NK-92 treated with Interleukin-12 subunit alpha and Interleukin-12 subunit beta, amount 100 ng/mL, for 24 hours (cell line): ENCODE measurements around the gene MOXD1.

Source experiments
- DNase-seq: peaks from one replicate; lab custom pipeline; 2025; lab: John Stamatoyannopoulos, UW

The MOXD1 gene

GRCh38 chr6:132399376-132400074, 1.8 kb downstream of the MOXD1 start:
- no peak for DNase-seq

GRCh38 chr6:132395015-132395597, 6.2 kb downstream of the MOXD1 start:
- DNase-seq, result no peak

GRCh38 chr6:132392792-132393191, 8.5 kb downstream of the MOXD1 start:
- no peak for DNase-seq

- DNase-seq, result no peak
Measured at GRCh38 chr6:132392270-132392646, 9.0 kb downstream of the MOXD1 start.

- DNase-seq, result no peak
Measured at GRCh38 chr6:132391391-132392269, 9.6 kb downstream of the MOXD1 start.

DNA sequence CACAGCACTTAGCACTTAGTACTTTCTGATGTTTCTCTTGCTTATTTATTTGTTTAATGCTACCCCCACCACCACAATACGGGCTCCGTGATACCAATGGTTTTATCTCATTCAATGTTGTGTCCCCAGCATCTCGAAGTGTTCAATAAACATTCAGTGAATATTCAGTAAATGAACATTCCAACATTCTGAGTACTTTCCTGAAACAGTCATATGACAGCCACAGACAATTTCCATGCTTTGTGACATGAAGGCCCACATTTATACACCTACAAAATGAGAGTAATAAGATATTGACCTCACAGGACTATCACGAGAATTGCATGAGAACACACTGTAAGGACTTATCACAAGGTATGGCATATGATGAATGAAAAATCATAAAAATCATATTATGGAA, 10.8 kb downstream of the MOXD1 start:
- no peak for DNase-seq

GRCh38 chr6:132390017-132390416, 11.3 kb downstream of the MOXD1 start:
- no peak for DNase-seq

DNA sequence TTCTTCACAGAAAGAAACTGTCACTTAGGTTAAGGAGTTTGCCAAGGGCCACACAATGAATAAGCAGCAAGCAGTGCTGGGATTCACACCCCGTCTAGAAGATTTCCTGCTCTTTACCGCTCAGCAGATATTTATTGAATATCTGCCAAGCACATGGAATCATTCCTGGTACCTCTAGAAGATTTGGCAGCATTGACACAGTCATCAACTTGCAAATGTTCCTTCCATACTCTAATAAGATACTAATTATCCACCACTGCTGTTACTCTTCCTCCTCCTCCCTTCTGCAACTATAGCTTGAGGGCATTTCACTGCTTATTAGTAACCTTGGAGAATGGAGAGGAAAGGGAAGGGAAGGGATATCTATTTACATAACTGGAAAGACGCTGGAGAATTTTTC, 13.0 kb downstream of the MOXD1 start:
- no peak for DNase-seq

DNA sequence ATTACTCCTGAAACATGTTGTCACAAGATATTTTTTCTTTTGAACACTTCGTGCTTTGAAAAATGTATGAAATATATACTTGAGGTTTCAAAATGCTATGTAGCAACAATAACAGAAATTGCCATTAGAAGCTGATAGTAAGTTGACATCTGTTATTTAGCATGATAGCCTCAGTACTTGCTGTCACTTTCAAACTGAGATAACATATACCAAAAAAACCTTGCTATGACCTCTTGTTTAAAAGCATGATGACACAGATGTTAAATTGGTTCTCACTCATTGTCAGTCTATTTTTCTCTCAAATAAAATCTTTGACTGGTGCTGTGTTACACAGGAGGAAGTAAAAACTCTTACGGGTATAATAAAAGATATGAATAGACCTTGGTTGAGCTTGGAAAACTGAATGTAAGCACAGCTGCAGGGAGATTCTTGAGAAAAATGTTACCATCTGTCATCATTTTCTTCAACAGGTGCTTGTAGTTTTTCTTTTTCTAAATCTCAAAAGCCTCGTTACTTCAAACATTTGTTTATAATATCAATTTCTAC, 18.6 kb downstream of the MOXD1 start:
- no peak for DNase-seq

DNA sequence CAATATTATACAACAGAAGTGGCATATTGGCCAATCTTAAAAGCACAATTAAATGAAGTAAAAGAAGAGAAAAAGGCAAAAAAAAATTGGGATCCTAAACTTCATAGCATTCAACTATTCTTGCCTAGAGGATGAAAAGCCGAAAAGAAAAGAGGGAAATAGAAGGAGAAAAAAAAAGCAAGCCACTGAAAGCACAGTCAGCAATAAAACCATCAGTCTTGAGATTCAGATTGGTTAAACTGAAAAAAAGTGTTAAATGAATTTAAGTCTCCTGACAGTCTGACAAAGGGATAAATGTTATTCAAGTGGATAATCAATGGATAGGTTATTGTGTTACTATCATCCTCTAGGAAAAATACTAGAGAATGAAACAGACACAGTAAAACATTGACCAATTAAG, 19.9 kb downstream of the MOXD1 start:
- no peak for DNase-seq

- no peak for DNase-seq
Measured at GRCh38 chr6:132380358-132381029, 20.8 kb downstream of the MOXD1 start.

GRCh38 chr6:132369526-132369925, 31.7 kb downstream of the MOXD1 start:
- no peak for DNase-seq

DNA sequence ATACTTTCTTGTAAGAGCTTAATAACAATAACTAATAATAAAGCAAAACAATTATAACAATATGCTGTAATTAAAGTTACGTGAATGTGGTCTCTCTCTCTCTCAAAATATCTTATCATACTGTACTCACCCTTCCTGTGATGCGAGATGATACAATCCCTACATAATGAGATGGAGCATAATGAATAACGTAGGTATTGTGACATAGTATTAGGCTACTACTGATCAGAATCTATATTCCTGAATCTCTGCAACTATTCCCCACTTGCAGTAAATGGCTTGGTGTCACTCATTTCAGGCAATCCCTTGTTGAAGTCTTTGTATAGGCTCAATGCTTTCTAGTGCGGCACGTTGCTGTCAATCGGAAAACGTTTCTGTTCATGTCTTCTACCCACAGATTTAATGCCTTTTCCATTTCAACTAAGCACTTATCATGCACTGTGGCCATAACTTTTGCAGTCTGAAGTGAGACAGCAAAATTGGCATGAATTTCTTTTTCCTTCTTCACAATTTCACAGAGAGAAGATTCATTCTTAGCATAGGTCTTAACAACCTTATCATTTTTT, 32.3 kb downstream of the MOXD1 start:
- no peak for DNase-seq

DNA sequence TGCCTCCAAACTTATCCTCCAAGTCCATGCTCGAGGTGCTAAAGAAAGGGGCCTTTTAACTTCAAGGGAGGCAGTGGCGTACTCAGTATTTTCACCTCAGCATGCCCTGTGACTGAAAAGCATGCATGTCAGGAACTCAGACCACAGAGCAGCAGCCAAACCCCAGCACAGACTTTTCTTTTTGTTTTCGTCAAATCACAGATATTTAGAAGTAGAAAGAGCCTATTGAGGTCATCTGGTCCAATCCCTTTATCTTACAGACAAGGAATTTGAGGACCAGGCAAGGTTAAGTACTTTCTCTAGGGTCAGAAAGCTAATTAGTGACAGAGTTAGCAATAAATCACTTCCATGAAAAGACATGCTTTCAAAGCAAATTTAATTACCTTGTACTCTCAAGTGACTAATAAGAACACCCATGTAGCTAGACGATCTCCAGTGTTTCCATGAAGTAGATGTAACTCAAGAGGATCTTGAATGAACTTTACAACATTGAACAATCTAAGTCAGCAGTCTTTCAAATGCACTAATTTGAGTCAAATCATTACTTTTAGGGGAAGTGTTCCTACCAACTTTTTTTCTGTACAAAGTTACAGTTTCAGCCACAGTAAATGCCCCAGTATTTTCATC, 35.9 kb downstream of the MOXD1 start:
- no peak for DNase-seq

DNA sequence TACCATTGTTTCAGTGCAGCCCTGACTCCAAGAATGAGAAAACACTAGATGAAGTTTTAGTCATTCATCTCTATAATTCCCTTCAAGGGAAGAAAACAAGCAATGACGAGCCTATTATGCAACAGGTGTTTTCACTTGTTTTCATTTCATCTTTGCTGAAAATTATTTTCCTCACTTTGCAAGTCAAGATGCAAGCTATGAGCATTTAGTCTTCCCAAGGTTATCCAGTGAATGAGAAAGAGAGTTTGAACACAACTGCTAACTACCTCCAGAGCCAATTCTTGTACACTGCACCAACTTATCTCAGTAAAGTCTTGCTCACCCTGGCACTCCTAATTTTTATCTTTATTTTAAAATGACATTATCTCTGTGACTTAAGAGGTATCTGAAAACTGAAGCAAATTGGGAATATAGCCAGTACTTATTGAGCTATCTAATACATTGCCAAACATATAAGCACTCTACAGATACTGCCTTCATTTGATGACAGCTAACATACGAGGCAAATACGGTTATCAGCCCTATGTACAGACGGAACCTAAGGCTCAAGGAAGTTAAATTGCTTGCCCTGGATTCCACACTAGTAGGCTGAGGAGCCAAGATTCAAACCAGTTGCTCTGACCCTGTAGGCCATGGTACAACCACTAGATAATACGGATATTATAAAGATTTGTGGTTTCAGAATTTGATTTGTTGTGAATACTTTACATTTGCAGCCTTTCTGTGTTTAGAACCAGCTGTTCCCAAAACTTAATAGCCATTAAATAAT, 36.8 kb downstream of the MOXD1 start:
- DNase-seq, result no peak

- no peak for DNase-seq
Measured at GRCh38 chr6:132362442-132363185, 38.7 kb downstream of the MOXD1 start.

- DNase-seq, result no peak
Measured at GRCh38 chr6:132361101-132361500, 40.2 kb downstream of the MOXD1 start.

- DNase-seq, result no peak
Measured at GRCh38 chr6:132359886-132360285, 41.4 kb downstream of the MOXD1 start.

GRCh38 chr6:132357120-132357519, 44.2 kb downstream of the MOXD1 start:
- DNase-seq, result no peak
